GM23248 (cell line): ENCODE results near the gene MMP27.

Experiments
- EZH2 ChIP-seq: fragments of 200-600 bp; sonication (generic); IDR thresholded peaks from 2 replicates; pipeline ENCODE4 v1.6.1; 2018; ENCODE audit warnings: antibody characterized with exemption, mild to moderate bottlenecking; ENCODE audit not compliant: insufficient read depth, poor library complexity, severe bottlenecking
- EZH2phosphoT487 ChIP-seq: fragments of 200-600 bp; sonication (generic); IDR thresholded peaks from 2 replicates; pipeline ENCODE4 v1.6.1; 2018; ENCODE audit warnings: antibody characterized with exemption, moderate library complexity, mild to moderate bottlenecking, low read depth; ENCODE audit not compliant: insufficient read depth

- TF ChIP-seq EZH2 (no peak), EZH2phosphoT487 (no peak)
Measured at GRCh38 chr11:102705626-102706025, at the start of gene MMP27.
